OCI-LY3 (cell line): ENCODE data around the gene EXOC7.

Experiments used
- EZH2phosphoT487 ChIP-seq: fragments of 200-600 bp; shearing (Covaris generic); IDR thresholded peaks from 2 replicates; pipeline ENCODE4 v1.6.1; 2018; ENCODE audit warnings: antibody characterized with exemption, mixed run types, low read depth
- TF ChIP-seq, protein P1 (sequence below): fragments of 200-600, 300-600 bp; sonication (generic); IDR thresholded peaks from 2 replicates; pipeline ENCODE4 v1.5.1; 2014; ENCODE audit warnings: antibody characterized with exemption, low read length, low read depth

- TF ChIP-seq, protein P1, sequence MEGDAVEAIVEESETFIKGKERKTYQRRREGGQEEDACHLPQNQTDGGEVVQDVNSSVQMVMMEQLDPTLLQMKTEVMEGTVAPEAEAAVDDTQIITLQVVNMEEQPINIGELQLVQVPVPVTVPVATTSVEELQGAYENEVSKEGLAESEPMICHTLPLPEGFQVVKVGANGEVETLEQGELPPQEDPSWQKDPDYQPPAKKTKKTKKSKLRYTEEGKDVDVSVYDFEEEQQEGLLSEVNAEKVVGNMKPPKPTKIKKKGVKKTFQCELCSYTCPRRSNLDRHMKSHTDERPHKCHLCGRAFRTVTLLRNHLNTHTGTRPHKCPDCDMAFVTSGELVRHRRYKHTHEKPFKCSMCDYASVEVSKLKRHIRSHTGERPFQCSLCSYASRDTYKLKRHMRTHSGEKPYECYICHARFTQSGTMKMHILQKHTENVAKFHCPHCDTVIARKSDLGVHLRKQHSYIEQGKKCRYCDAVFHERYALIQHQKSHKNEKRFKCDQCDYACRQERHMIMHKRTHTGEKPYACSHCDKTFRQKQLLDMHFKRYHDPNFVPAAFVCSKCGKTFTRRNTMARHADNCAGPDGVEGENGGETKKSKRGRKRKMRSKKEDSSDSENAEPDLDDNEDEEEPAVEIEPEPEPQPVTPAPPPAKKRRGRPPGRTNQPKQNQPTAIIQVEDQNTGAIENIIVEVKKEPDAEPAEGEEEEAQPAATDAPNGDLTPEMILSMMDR, result no peak
- TF ChIP-seq EZH2phosphoT487, result no peak
Observed at GRCh38 chr17:76082326-76083251, 21.0 kb downstream of the EXOC7 start.
